Cardiac muscle cell (in vitro differentiated cells and primary cell): Measurements from ENCODE around the gene TTR. TPM values are rescaled to one million over a fixed set of nuclear protein-coding genes. Genes with fewer than 3 reads are reported as not detected.

Experiments used
- DNase-seq, 2 donors: peaks; one replicate each; pipeline versions ENCODE4 v3.0.0 to v3.0.0-alpha.2; 2010 to 2017; ENCODE audit warnings: low read depth in 1 of 2, low spot score in 1 of 2
- H3K27ac ChIP-seq: fragments of 200-600 bp; sonication (generic); 2 replicates; pipeline ENCODE4 v1.5.1; 2016
- H3K27me3 ChIP-seq: fragments of 200-600 bp; sonication (generic); 2 replicates; pipeline ENCODE4 v1.6.0; 2016; ENCODE audit warnings: control low read depth
- H3K36me3 ChIP-seq: fragments of 200-600 bp; sonication (generic); 2 replicates; pipeline ENCODE4 v1.5.1; 2016; ENCODE audit warnings: control low read depth
- H3K4me1 ChIP-seq: fragments of 200-600 bp; sonication (generic); 2 replicates; pipeline ENCODE4 v1.8.1; 2017; ENCODE audit warnings: low read depth, mild to moderate bottlenecking, mixed run types
- H3K4me3 ChIP-seq: fragments of 200-600 bp; sonication (generic); 2 replicates; pipeline ENCODE4 v1.5.1; 2016; ENCODE audit warnings: mild to moderate bottlenecking
- H3K9me3 ChIP-seq: fragments of 200-600 bp; sonication (generic); 2 replicates; pipeline ENCODE4 v1.5.1; 2017; ENCODE audit warnings: low read depth, mild to moderate bottlenecking, control low read depth
- polyA plus RNA-seq: library from polyadenylated mRNA; unstranded; fragments of >200 nt; fragmentation: Nextera tagmentation; extraction: Ambion mirVana; gene quantifications from 2 replicates; pipeline ENCODE4 v1.2.1, GENCODE V29; 2016
- total RNA-seq: library from RNA; depleted of rRNA; stranded (reverse); fragments of >200 nt; gene quantifications from 2 replicates; pipeline ENCODE4 v1.2.3, GENCODE V29; 2016
- TF ChIP-seq, protein P1 (sequence below): IDR thresholded peaks from 2 replicates; pipeline ENCODE4 v1.5.1; 2012; ENCODE audit warnings: low read depth, mild to moderate bottlenecking, low read length

The TTR gene
- total and polyA plus RNA-seq, 2 experiments from 2014 or later, result 0.98 to 2.7 TPM

DNA sequence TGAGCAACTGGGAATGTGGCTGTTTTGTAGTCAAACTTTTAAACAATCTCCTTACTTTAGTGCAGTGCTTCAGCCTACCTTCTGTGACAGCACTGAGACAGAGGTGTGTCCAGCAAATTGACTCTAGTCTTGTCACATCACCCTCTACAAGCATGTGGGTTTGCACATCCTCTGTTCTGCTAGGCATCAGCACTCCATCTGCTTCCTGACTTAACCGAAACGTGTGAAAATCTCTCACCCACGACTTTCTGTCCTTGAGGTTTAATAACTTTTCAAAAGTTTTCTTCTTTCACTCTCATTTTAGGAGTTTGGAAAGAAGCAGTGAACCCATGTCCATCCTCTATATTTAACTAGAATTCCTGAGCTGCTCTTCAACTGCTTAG is 42.6 kb downstream of the TTR start:
- H3K27me3 ChIP-seq, result no peaks in the 10 kb centered on the region
- TF ChIP-seq, protein P1, sequence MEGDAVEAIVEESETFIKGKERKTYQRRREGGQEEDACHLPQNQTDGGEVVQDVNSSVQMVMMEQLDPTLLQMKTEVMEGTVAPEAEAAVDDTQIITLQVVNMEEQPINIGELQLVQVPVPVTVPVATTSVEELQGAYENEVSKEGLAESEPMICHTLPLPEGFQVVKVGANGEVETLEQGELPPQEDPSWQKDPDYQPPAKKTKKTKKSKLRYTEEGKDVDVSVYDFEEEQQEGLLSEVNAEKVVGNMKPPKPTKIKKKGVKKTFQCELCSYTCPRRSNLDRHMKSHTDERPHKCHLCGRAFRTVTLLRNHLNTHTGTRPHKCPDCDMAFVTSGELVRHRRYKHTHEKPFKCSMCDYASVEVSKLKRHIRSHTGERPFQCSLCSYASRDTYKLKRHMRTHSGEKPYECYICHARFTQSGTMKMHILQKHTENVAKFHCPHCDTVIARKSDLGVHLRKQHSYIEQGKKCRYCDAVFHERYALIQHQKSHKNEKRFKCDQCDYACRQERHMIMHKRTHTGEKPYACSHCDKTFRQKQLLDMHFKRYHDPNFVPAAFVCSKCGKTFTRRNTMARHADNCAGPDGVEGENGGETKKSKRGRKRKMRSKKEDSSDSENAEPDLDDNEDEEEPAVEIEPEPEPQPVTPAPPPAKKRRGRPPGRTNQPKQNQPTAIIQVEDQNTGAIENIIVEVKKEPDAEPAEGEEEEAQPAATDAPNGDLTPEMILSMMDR, result no peak
- no peak overlapping the region for H3K4me3 ChIP-seq
- H3K4me1 ChIP-seq, result no peaks in the 10 kb centered on the region
- H3K9me3 ChIP-seq, result no peaks in the 10 kb centered on the region
- DNase-seq, result no peak
- no peaks in the 10 kb centered on the region for H3K36me3 ChIP-seq
- no peak overlapping the region for H3K27ac ChIP-seq

DNA sequence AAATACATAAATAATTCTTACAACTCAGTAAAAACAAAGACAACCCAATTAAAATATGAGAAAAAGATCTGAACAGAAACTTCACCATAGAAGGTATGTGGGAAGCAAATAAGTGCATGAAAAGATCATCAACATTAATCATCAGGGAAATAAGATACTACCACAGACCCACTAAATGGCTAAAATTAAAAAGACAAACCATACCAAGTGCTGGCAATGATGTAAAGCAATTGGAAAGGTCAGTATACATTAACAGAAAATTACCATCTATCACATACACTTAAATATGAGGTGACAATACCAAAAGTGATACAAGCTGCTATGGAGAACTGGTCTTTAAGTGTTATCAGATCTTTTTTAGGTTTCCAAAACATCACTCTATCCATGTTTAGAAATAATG is 44.7 kb downstream of the TTR start:
- no peaks in the 10 kb centered on the region for H3K4me1 ChIP-seq
- H3K27ac ChIP-seq, result no peak overlapping the region
- no peak for DNase-seq
- TF ChIP-seq, protein P1, result no peak
- H3K4me3 ChIP-seq, result no peak overlapping the region
- no peaks in the 10 kb centered on the region for H3K27me3 ChIP-seq
- H3K36me3 ChIP-seq, result no peaks in the 10 kb centered on the region
- H3K9me3 ChIP-seq, result no peaks in the 10 kb centered on the region

DNA sequence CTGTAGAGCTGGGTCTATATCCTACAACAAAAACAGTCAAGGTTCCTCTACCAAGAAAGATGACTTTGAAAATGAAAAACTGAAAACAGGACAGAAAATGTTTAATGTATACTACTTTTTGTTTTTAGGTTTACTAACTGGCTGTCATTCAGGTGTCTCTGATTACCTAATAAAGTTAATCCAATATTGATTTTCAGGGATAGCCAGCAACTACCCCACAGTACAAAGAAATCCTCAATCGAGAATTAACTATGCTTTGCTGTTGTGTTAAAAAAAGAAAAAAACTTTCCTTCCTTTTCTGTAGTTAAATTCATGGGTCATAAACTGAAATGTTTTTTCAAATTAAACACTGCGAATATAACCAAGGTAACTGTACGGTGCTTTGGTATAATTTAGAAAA is 45.8 kb downstream of the TTR start:
- TF ChIP-seq, protein P1, result no peak

DNA sequence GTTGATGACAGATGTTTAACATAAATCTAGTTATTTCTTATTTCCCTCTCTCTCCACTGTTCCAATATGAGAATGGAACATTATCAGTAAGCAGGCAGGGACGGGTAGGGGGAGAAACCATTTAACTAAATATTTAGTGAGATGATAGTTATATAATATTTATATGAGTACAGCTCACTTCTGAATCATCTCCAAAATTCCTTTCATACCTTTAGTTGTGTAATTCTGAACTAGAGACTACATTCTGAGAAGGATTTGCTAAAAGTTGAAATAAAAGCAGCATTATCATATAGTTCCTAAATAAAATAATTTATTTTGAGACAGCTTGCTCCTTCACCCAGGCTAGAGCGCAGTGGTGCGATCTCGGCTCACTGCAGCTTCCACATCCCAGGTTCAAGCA is 51.3 kb downstream of the TTR start:
- Histone ChIP-seq H3K9me3 (no peaks in the 10 kb centered on the region), H3K27me3 (no peaks in the 10 kb centered on the region), H3K4me1 (no peaks in the 10 kb centered on the region), H3K36me3 (no peaks in the 10 kb centered on the region), H3K4me3 (no peak overlapping the region), H3K27ac (no peak overlapping the region)
- TF ChIP-seq, protein P1, result no peak
- peak in 1 of 2 donors; percentile 8 for DNase-seq

More for the DNA sequence above, 45.8 kb downstream of the TTR start:
- Histone ChIP-seq H3K4me1 (no peaks in the 10 kb centered on the region), H3K9me3 (no peaks in the 10 kb centered on the region), H3K27ac (no peak overlapping the region), H3K27me3 (no peaks in the 10 kb centered on the region), H3K4me3 (no peak overlapping the region), H3K36me3 (no peaks in the 10 kb centered on the region)
- no peak for DNase-seq

- Histone ChIP-seq H3K36me3 (no peaks in the 10 kb centered on the region), H3K27me3 (no peaks in the 10 kb centered on the region), H3K4me3 (no peak overlapping the region), H3K4me1 (no peaks in the 10 kb centered on the region), H3K27ac (no peak overlapping the region), H3K9me3 (no peaks in the 10 kb centered on the region)
- no peak for DNase-seq
- TF ChIP-seq, protein P1, result no peak
These were observed 53.7 kb downstream of the TTR start for GRCh38 chr18:31645411-31645810.
